ENCODE results near the gene MSRB1. TPM values are rescaled to one million over a fixed set of nuclear protein-coding genes. Genes with fewer than 3 reads are reported as not detected.

The MSRB1 gene
- total and polyA plus RNA-seq, 7 donors: 44.2 to 83.4 (median 59.5) TPM

DNA sequence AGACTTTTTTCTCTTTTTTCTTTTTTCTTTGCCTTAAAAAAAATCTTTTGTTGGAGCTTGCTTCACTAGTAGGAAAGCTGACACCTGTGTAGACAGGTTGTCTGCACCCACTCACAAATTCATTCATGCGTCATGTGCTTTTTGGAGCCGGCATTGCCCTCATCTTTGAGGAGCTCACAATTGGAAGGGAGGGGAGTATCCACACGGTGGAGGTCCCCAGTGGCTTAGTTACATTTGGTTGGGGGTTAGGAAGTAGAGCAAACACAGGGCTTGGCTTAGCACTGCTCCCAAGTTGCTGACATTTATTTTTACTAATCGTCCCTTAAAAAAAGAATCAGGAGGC is 52.3 kb downstream of the MSRB1 start:
- Histone ChIP-seq H3K27me3 (ENCODE audit: insufficient read depth in 3 of 3, low read length in 2 of 3) (peaks cover 0 to 50% (median 4%) of the 10 kb centered on the region in 3 donors), H3K4me1 (no peaks in the 10 kb centered on the region)
- WGBS, 3 donors: 29 to 41% (median 39%) methylated on average over 4 of the region's 4 CpGs

DNA sequence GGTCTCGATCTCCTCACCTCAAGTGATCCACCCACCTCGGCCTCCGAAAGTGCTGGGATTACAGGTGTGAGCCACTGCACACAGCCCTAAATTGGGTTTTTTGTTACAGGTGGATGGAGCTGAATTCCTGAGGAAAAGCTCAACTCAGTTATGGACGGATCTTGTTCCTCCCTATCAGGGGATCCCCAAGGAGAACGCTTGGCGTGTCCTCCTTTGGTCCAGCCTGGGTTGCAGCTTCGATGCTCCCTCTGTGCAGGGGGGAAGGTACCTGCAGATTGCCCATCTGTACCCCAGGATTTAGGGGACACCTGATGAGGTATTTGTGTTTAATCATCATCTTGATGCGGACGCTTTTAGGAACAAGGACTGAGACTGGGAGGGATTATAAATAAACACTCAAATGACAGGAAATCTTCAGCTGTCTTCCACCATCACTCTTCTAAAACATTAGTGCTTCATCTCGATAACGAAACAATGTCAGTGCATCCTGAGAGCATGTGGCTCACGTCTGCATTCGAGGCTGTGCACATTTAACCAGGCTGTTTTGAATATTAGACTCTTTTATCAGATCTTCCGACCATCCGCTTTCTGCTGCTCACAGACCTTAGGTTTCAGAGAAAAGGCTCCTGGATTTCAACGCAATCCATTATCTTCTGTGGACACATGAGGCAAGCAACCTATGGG is 52.8 kb downstream of the MSRB1 start:
- no peak for DNase-seq
- no peak for ATAC-seq
- no peak overlapping the region for H3K4me3 ChIP-seq
- 55 to 62% (median 57%) methylated on average over 16 of the region's 16 CpGs for WGBS, 3 donors
- no peak overlapping the region for H3K27ac ChIP-seq
- H3K36me3 ChIP-seq (ENCODE audit: insufficient read depth in 1 of 2, low read depth in 1 of 2): no peaks in the 10 kb centered on the region
- peaks cover 0 to 50% (median 4%) of the 10 kb centered on the region in 3 donors for H3K27me3 ChIP-seq (ENCODE audit: insufficient read depth in 3 of 3, low read length in 2 of 3)
- H3K9me3 ChIP-seq: no peaks in the 10 kb centered on the region
- no peaks in the 10 kb centered on the region for H3K4me1 ChIP-seq
- TF ChIP-seq, protein P1, sequence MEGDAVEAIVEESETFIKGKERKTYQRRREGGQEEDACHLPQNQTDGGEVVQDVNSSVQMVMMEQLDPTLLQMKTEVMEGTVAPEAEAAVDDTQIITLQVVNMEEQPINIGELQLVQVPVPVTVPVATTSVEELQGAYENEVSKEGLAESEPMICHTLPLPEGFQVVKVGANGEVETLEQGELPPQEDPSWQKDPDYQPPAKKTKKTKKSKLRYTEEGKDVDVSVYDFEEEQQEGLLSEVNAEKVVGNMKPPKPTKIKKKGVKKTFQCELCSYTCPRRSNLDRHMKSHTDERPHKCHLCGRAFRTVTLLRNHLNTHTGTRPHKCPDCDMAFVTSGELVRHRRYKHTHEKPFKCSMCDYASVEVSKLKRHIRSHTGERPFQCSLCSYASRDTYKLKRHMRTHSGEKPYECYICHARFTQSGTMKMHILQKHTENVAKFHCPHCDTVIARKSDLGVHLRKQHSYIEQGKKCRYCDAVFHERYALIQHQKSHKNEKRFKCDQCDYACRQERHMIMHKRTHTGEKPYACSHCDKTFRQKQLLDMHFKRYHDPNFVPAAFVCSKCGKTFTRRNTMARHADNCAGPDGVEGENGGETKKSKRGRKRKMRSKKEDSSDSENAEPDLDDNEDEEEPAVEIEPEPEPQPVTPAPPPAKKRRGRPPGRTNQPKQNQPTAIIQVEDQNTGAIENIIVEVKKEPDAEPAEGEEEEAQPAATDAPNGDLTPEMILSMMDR (IDR thresholded peaks at IDR 0.05): no peak
- intact Hi-C loops (cut with DNase I): no loop called here

More for the DNA sequence above, 52.3 kb downstream of the MSRB1 start:
- DNase-seq (no peak), ATAC-seq (no peak)
- no peak overlapping the region for H3K27ac ChIP-seq
- no peaks in the 10 kb centered on the region for H3K36me3 ChIP-seq (ENCODE audit: insufficient read depth in 1 of 2, low read depth in 1 of 2)
- intact Hi-C loops (cut with DNase I): no loop called here
- no peaks in the 10 kb centered on the region for H3K9me3 ChIP-seq
- H3K4me3 ChIP-seq: no peak overlapping the region
- TF ChIP-seq, protein P1 (IDR thresholded peaks at IDR 0.05): no peak

Other genes starting within 250 kb of the MSRB1 start
- 10 to 100 TPM; 22.6 to 31.6 (median 24.9) TPM for gene MAPK8IP3, start 237.0 kb downstream of the MSRB1 start, total RNA-seq
- gene MAPK8IP3, start 237.0 kb downstream of the MSRB1 start, polyA plus RNA-seq: 10 to 100 TPM; 11.7 to 17.0 (median 13.4) TPM
- 10 to 100 TPM in 3 of 4 donors, 1 to 10 TPM in 1; 9.9 to 23.8 (median 13.8) TPM for gene NME3, start 171.7 kb downstream of the MSRB1 start, total RNA-seq
- 10 to 100 TPM; 18.8 to 27.1 (median 22.4) TPM for gene NME3, start 171.7 kb downstream of the MSRB1 start, polyA plus RNA-seq
- 10 to 100 TPM in 1 of 4 donors, 1 to 10 TPM in 3; 4.3 to 11.3 (median 5.9) TPM for gene EME2, start 170.4 kb downstream of the MSRB1 start, total RNA-seq
- 1 to 10 TPM; 2.6 to 5.2 (median 4.5) TPM for gene EME2, start 170.4 kb downstream of the MSRB1 start, polyA plus RNA-seq
- 10 to 100 TPM; 56.3 to 75.1 (median 71.4) TPM for gene MRPS34, start 170.1 kb downstream of the MSRB1 start, total RNA-seq
- gene MRPS34, start 170.1 kb downstream of the MSRB1 start, polyA plus RNA-seq: 100 to 1,000 TPM in 2 of 3 donors, 10 to 100 TPM in 1; 85.6 to 172 (median 138) TPM
- gene SPSB3, start 160.6 kb downstream of the MSRB1 start, total RNA-seq: 10 to 100 TPM; 38.4 to 59.5 (median 49.9) TPM
- 100 to 1,000 TPM in 1 of 3 donors, 10 to 100 TPM in 2; 26.3 to 108 (median 78.1) TPM for gene SPSB3, start 160.6 kb downstream of the MSRB1 start, polyA plus RNA-seq
- 10 to 100 TPM; 34.7 to 44.7 (median 38.5) TPM for gene NUBP2, start 160.2 kb downstream of the MSRB1 start, total RNA-seq
- 10 to 100 TPM; 61.9 to 96.0 (median 76.1) TPM for gene NUBP2, start 160.2 kb downstream of the MSRB1 start, polyA plus RNA-seq
- under 1 TPM in 1 of 4 donors, not detected in 3; 0.22 TPM for gene IGFALS, start 149.5 kb downstream of the MSRB1 start, total RNA-seq
- under 1 TPM; 0.12 to 0.38 (median 0.14) TPM for gene IGFALS, start 149.5 kb downstream of the MSRB1 start, polyA plus RNA-seq
- gene HAGH, start 116.4 kb downstream of the MSRB1 start, total RNA-seq: 100 to 1,000 TPM; 123 to 167 (median 157) TPM
- 100 to 1,000 TPM; 112 to 277 (median 186) TPM for gene HAGH, start 116.4 kb downstream of the MSRB1 start, polyA plus RNA-seq
- gene FAHD1, start 116.0 kb downstream of the MSRB1 start, total RNA-seq: 10 to 100 TPM; 23.2 to 28.1 (median 24.1) TPM
- 10 to 100 TPM; 27.0 to 63.8 (median 30.2) TPM for gene FAHD1, start 116.0 kb downstream of the MSRB1 start, polyA plus RNA-seq
- not detected for gene MEIOB, start 71.0 kb downstream of the MSRB1 start, total RNA-seq
- gene MEIOB, start 71.0 kb downstream of the MSRB1 start, polyA plus RNA-seq: not detected
- gene HS3ST6, start 24.8 kb downstream of the MSRB1 start, total RNA-seq: not detected
- gene HS3ST6, start 24.8 kb downstream of the MSRB1 start, polyA plus RNA-seq: not detected
- gene RPL3L, start 11.5 kb upstream of the MSRB1 start, total RNA-seq: 100 to 1,000 TPM; 205 to 296 (median 233) TPM
- 100 to 1,000 TPM; 116 to 315 (median 188) TPM for gene RPL3L, start 11.5 kb upstream of the MSRB1 start, polyA plus RNA-seq
- 100 to 1,000 TPM; 350 to 465 (median 373) TPM for gene NDUFB10, start 16.3 kb upstream of the MSRB1 start, total RNA-seq
- gene NDUFB10, start 16.3 kb upstream of the MSRB1 start, polyA plus RNA-seq: 100 to 1,000 TPM; 753 to 870 (median 797) TPM
- 1,000 to 10,000 TPM; 1,044 to 1,902 (median 1,426) TPM for gene RPS2, start 21.6 kb upstream of the MSRB1 start, total RNA-seq
- 1,000 to 10,000 TPM; 2,097 to 3,940 (median 2,652) TPM for gene RPS2, start 21.6 kb upstream of the MSRB1 start, polyA plus RNA-seq
- not detected for gene RNF151, start 23.7 kb upstream of the MSRB1 start, total RNA-seq
- not detected for gene RNF151, start 23.7 kb upstream of the MSRB1 start, polyA plus RNA-seq
- gene TBL3, start 28.9 kb upstream of the MSRB1 start, total RNA-seq: 10 to 100 TPM; 31.5 to 41.8 (median 40.7) TPM
- 10 to 100 TPM; 51.6 to 78.0 (median 55.8) TPM for gene TBL3, start 28.9 kb upstream of the MSRB1 start, polyA plus RNA-seq
- gene NOXO1, start 38.3 kb upstream of the MSRB1 start, total RNA-seq: under 1 TPM in 1 of 4 donors, not detected in 3; 0.20 TPM
- gene NOXO1, start 38.3 kb upstream of the MSRB1 start, polyA plus RNA-seq: under 1 TPM; 0.27 to 0.77 (median 0.39) TPM
- 10 to 100 TPM; 18.9 to 34.2 (median 28.4) TPM for gene GFER, start 41.0 kb upstream of the MSRB1 start, total RNA-seq
- 10 to 100 TPM; 40.0 to 53.2 (median 43.5) TPM for gene GFER, start 41.0 kb upstream of the MSRB1 start, polyA plus RNA-seq
- gene SYNGR3, start 46.8 kb upstream of the MSRB1 start, total RNA-seq: under 1 TPM in 3 of 4 donors, not detected in 1; 0.24 to 0.52 (median 0.25) TPM
- under 1 TPM; 0.24 to 0.85 (median 0.25) TPM for gene SYNGR3, start 46.8 kb upstream of the MSRB1 start, polyA plus RNA-seq
- 10 to 100 TPM; 27.4 to 46.6 (median 44.8) TPM for gene ZNF598, start 66.6 kb upstream of the MSRB1 start, total RNA-seq
- gene ZNF598, start 66.6 kb upstream of the MSRB1 start, polyA plus RNA-seq: 10 to 100 TPM; 35.6 to 58.8 (median 51.9) TPM
- under 1 TPM in 1 of 4 donors, not detected in 3; 0.66 TPM for gene NPW, start 76.6 kb upstream of the MSRB1 start, total RNA-seq
- gene NPW, start 76.6 kb upstream of the MSRB1 start, polyA plus RNA-seq: under 1 TPM in 2 of 3 donors, not detected in 1; 0.14 to 0.43 TPM
- 100 to 1,000 TPM in 1 of 4 donors, 10 to 100 TPM in 3; 61.6 to 156 (median 90.4) TPM for gene NHERF2, start 83.7 kb upstream of the MSRB1 start, total RNA-seq
- 10 to 100 TPM; 76.4 to 90.8 (median 86.2) TPM for gene NHERF2, start 83.7 kb upstream of the MSRB1 start, polyA plus RNA-seq
- 10 to 100 TPM in 1 of 4 donors, 1 to 10 TPM in 3; 3.1 to 11.9 (median 4.8) TPM for gene NTHL1, start 104.6 kb upstream of the MSRB1 start, total RNA-seq
- gene NTHL1, start 104.6 kb upstream of the MSRB1 start, polyA plus RNA-seq: 10 to 100 TPM in 2 of 3 donors, 1 to 10 TPM in 1; 8.0 to 17.7 (median 16.8) TPM
- gene TSC2, start 104.8 kb upstream of the MSRB1 start, total RNA-seq: 10 to 100 TPM; 60.8 to 89.9 (median 73.8) TPM
- 10 to 100 TPM; 27.8 to 43.0 (median 29.7) TPM for gene TSC2, start 104.8 kb upstream of the MSRB1 start, polyA plus RNA-seq
- gene PKD1, start 192.7 kb upstream of the MSRB1 start, total RNA-seq: 100 to 1,000 TPM in 1 of 4 donors, 10 to 100 TPM in 3; 59.1 to 123 (median 86.0) TPM
- 10 to 100 TPM; 33.9 to 93.3 (median 58.4) TPM for gene PKD1, start 192.7 kb upstream of the MSRB1 start, polyA plus RNA-seq
- gene RAB26, start 205.4 kb upstream of the MSRB1 start, total RNA-seq: 1 to 10 TPM in 1 of 4 donors, under 1 TPM in 3; 0.32 to 1.7 (median 0.83) TPM
- under 1 TPM; 0.17 to 0.31 (median 0.21) TPM for gene RAB26, start 205.4 kb upstream of the MSRB1 start, polyA plus RNA-seq
- 10 to 100 TPM; 15.6 to 47.5 (median 38.9) TPM for gene TRAF7, start 212.6 kb upstream of the MSRB1 start, total RNA-seq
- gene TRAF7, start 212.6 kb upstream of the MSRB1 start, polyA plus RNA-seq: 10 to 100 TPM; 20.8 to 39.1 (median 27.3) TPM

Measured in psoas muscle (tissue), 8 donors.